Nephron progenitor cell (in vitro differentiated cells): Measurements from ENCODE around the gene SSMEM1.
"Not testable (repeated sequence)": the region's sequence is repeated elsewhere in the genome, so short reads cannot be mapped to it uniquely, and the experiment has no call there.

Experiments
- DNase-seq: peaks from one replicate; pipeline ENCODE4 v3.0.0; 2021
- H3K27ac Mint-ChIP-seq: 2 replicates; pipeline ENCODE4 v1.8.0; 2021; ENCODE audit warnings: mild to moderate bottlenecking, moderate library complexity, mixed read lengths
- H3K27me3 Mint-ChIP-seq: 2 replicates; pipeline ENCODE4 v1.8.0; 2021; ENCODE audit warnings: mild to moderate bottlenecking, low read depth, mixed read lengths; ENCODE audit not compliant: poor library complexity
- H3K36me3 Mint-ChIP-seq: 2 replicates; pipeline ENCODE4 v1.8.0; 2021; ENCODE audit warnings: low read depth, mixed read lengths
- H3K4me1 Mint-ChIP-seq: 2 replicates; pipeline ENCODE4 v1.8.0; 2021; ENCODE audit warnings: mixed read lengths
- H3K4me3 Mint-ChIP-seq: 2 replicates; pipeline ENCODE4 v1.8.0; 2021; ENCODE audit warnings: mild to moderate bottlenecking, moderate library complexity, mixed read lengths
- H3K9me3 Mint-ChIP-seq: 2 replicates; pipeline ENCODE4 v1.8.0; 2021; ENCODE audit warnings: mild to moderate bottlenecking, moderate library complexity, mixed read lengths
- CTCF ChIP-seq: fragments of 200-600 bp; sonication (generic); IDR thresholded peaks from 2 replicates; pipeline ENCODE4 v1.5.0; 2021; ENCODE audit warnings: antibody characterized with exemption

SSMEM1 gene

GRCh38 chr7:130223646-130224045 is 16.0 kb downstream of the SSMEM1 start:
- Mint-ChIP-seq H3K4me1 (peaks cover 29% of the 10 kb centered on the region), H3K4me3 (no peak overlapping the region)
- TF ChIP-seq CTCF = no peak

GRCh38 chr7:130224210-130224609 is 16.6 kb downstream of the SSMEM1 start:
- Mint-ChIP-seq H3K36me3 (peaks cover 15% of the 10 kb centered on the region), H3K9me3 (peaks cover 22% of the 10 kb centered on the region), H3K4me3 (no peak overlapping the region), H3K27me3 (peaks cover 3% of the 10 kb centered on the region), H3K4me1 (peaks cover 35% of the 10 kb centered on the region), H3K27ac (peak overlapping the region; percentile 37)
- no peak for TF ChIP-seq CTCF
- DNase-seq = no peak

More at GRCh38 chr7:130223646-130224045, 16.0 kb downstream of the SSMEM1 start:
- DNase-seq = no peak
- H3K27me3 Mint-ChIP-seq = peaks cover 3% of the 10 kb centered on the region
- peaks cover 19% of the 10 kb centered on the region for H3K9me3 Mint-ChIP-seq
- H3K27ac Mint-ChIP-seq = peak overlapping the region; percentile 37
- H3K36me3 Mint-ChIP-seq = peaks cover 11% of the 10 kb centered on the region

- not testable (repeated sequence) for H3K27me3 Mint-ChIP-seq, DNase-seq, H3K4me3 Mint-ChIP-seq
- Mint-ChIP-seq H3K4me1 (peaks cover 31% of the 10 kb centered on the region), H3K9me3 (peaks cover 28% of the 10 kb centered on the region), H3K27ac (peak overlapping the region; percentile 71), H3K36me3 (peaks cover 17% of the 10 kb centered on the region)
Measured at GRCh38 chr7:130224923-130225322, 17.3 kb downstream of the SSMEM1 start.

- Mint-ChIP-seq H3K9me3 (peaks cover 36% of the 10 kb centered on the region), H3K36me3 (peaks cover 25% of the 10 kb centered on the region)
- TF ChIP-seq CTCF = no peak
Measured at GRCh38 chr7:130226333-130226732, 18.7 kb downstream of the SSMEM1 start.

GRCh38 chr7:130227883-130228575 is 20.4 kb downstream of the SSMEM1 start:
- Mint-ChIP-seq H3K27ac (peak overlapping the region; percentile 50), H3K9me3 (peaks cover 37% of the 10 kb centered on the region), H3K27me3 (peaks cover 10% of the 10 kb centered on the region), H3K4me1 (peaks cover 43% of the 10 kb centered on the region), H3K36me3 (peaks cover 26% of the 10 kb centered on the region), H3K4me3 (no peak overlapping the region)
- no peak for TF ChIP-seq CTCF
- DNase-seq = no peak

More at GRCh38 chr7:130226333-130226732, 18.7 kb downstream of the SSMEM1 start:
- peaks cover 29% of the 10 kb centered on the region for H3K4me1 Mint-ChIP-seq
- H3K27me3 Mint-ChIP-seq = peaks cover 3% of the 10 kb centered on the region
- no peak for DNase-seq
- no peak overlapping the region for H3K4me3 Mint-ChIP-seq
- H3K27ac Mint-ChIP-seq = peak overlapping the region; percentile 86

- peak overlapping the region; percentile 95 for H3K27ac Mint-ChIP-seq
- DNase-seq = no peak
- H3K4me1 Mint-ChIP-seq = peaks cover 43% of the 10 kb centered on the region
- TF ChIP-seq CTCF = no peak
- H3K27me3 Mint-ChIP-seq = peaks cover 7% of the 10 kb centered on the region
- H3K9me3 Mint-ChIP-seq = peaks cover 33% of the 10 kb centered on the region
- peaks cover 21% of the 10 kb centered on the region for H3K36me3 Mint-ChIP-seq
- no peak overlapping the region for H3K4me3 Mint-ChIP-seq
Measured at GRCh38 chr7:130228840-130229502, 21.3 kb downstream of the SSMEM1 start.

GRCh38 chr7:130229981-130230380 is 22.3 kb downstream of the SSMEM1 start:
- peaks cover 49% of the 10 kb centered on the region for H3K4me1 Mint-ChIP-seq
- not testable (repeated sequence) for H3K4me3 Mint-ChIP-seq, DNase-seq, H3K27ac Mint-ChIP-seq, H3K27me3 Mint-ChIP-seq
- H3K36me3 Mint-ChIP-seq = peaks cover 20% of the 10 kb centered on the region
- H3K9me3 Mint-ChIP-seq = peaks cover 33% of the 10 kb centered on the region
